Retina (tissue), 1 donor: ENCODE measurements around the gene BCL3.

Source experiments
- DNase-seq: peaks from one replicate; pipeline ENCODE4 v3.0.0-alpha.2; 2016

Gene BCL3

GRCh38 chr19:44794610-44795009 is 46.1 kb downstream of the BCL3 start:
- DNase-seq, result no peak

GRCh38 chr19:44795398-44795987 is 47.0 kb downstream of the BCL3 start:
- no peak for DNase-seq

- no peak for DNase-seq
Measured at GRCh38 chr19:44796701-44797115, 48.2 kb downstream of the BCL3 start.

- DNase-seq, result no peak
Measured at GRCh38 chr19:44799627-44800346, 51.3 kb downstream of the BCL3 start.

- DNase-seq, result peak; percentile 78
Measured at GRCh38 chr19:44800461-44800860, 52.0 kb downstream of the BCL3 start.

- no peak for DNase-seq
Measured at GRCh38 chr19:44803442-44804428, 55.2 kb downstream of the BCL3 start.

- DNase-seq, result no peak
Measured at GRCh38 chr19:44806291-44806690, 57.8 kb downstream of the BCL3 start.

GRCh38 chr19:44807162-44807561 is 58.7 kb downstream of the BCL3 start:
- no peak for DNase-seq

GRCh38 chr19:44807652-44808462 is 59.3 kb downstream of the BCL3 start:
- DNase-seq, result peak; percentile 63

GRCh38 chr19:44808463-44809371 is 60.2 kb downstream of the BCL3 start, which contains the start of gene BCAM:
Gene BCAM (plus strand): TSS chr19:44809103. CDS start chr19:44809125, 22 bp downstream.
- peak; percentile 74 for DNase-seq
